HK-2 (cell line): ENCODE measurements around the gene NAALAD2.
"Not testable (repeated sequence)": the region's sequence is repeated elsewhere in the genome, so short reads cannot be mapped to it uniquely, and the experiment has no call there.

Experiments
- DNase-seq: peaks from one replicate; pipeline ENCODE4 v3.0.0-alpha.2; 2018; ENCODE audit not compliant: unreplicated experiment

The NAALAD2 gene

GRCh38 chr11:90134478-90135003 lies at the start of gene NAALAD2:
Gene NAALAD2, plus strand, starts transcription at chr11:90134663. Its CDS starts 96 bp downstream, at chr11:90134759.
- no peak for DNase-seq

- not testable (repeated sequence) for DNase-seq
Observed at GRCh38 chr11:90085650-90086049, 48.8 kb upstream of the NAALAD2 start, which contains the start of gene UBTFL1. Gene UBTFL1, plus strand, starts transcription at chr11:90085950. Its CDS starts 0 bp downstream, at chr11:90085950.

- DNase-seq = not testable (repeated sequence)
Observed at GRCh38 chr11:90088731-90089130, 45.7 kb upstream of the NAALAD2 start.

GRCh38 chr11:90095230-90095924 lies 39.1 kb upstream of the NAALAD2 start:
- DNase-seq = not testable (repeated sequence)

- DNase-seq = not testable (repeated sequence)
Observed at GRCh38 chr11:90098261-90098660, 36.2 kb upstream of the NAALAD2 start.

- no peak for DNase-seq
Observed at GRCh38 chr11:90100431-90100830, 34.0 kb upstream of the NAALAD2 start.

GRCh38 chr11:90113541-90113940 lies 20.9 kb upstream of the NAALAD2 start:
- DNase-seq = no peak

GRCh38 chr11:90120191-90120590 lies 14.3 kb upstream of the NAALAD2 start:
- DNase-seq = no peak

GRCh38 chr11:90124371-90124770 lies 10.1 kb upstream of the NAALAD2 start:
- no peak for DNase-seq

- no peak for DNase-seq
Observed at GRCh38 chr11:90124946-90125345, 9.5 kb upstream of the NAALAD2 start.

GRCh38 chr11:90133560-90134477 lies 644 bp upstream of the NAALAD2 start:
- DNase-seq = no peak

- no peak for DNase-seq
Observed at GRCh38 chr11:90135016-90135415, 553 bp downstream of the NAALAD2 start.

GRCh38 chr11:90148900-90149299 lies 14.4 kb downstream of the NAALAD2 start:
- DNase-seq = no peak

GRCh38 chr11:90166982-90167573 lies 32.6 kb downstream of the NAALAD2 start:
- DNase-seq = not testable (repeated sequence)

- not testable (repeated sequence) for DNase-seq
Observed at GRCh38 chr11:90167704-90168103, 33.2 kb downstream of the NAALAD2 start.

GRCh38 chr11:90168571-90168970 lies 34.1 kb downstream of the NAALAD2 start:
- DNase-seq = no peak

- no peak for DNase-seq
Observed at GRCh38 chr11:90171359-90171758, 36.9 kb downstream of the NAALAD2 start.

GRCh38 chr11:90176069-90176468 lies 41.6 kb downstream of the NAALAD2 start:
- no peak for DNase-seq

- DNase-seq = no peak
Observed at GRCh38 chr11:90178751-90179150, 44.3 kb downstream of the NAALAD2 start.

GRCh38 chr11:90179923-90180322 lies 45.5 kb downstream of the NAALAD2 start:
- DNase-seq = no peak

GRCh38 chr11:90187839-90188238 lies 53.4 kb downstream of the NAALAD2 start:
- DNase-seq = no peak

GRCh38 chr11:90189011-90189410 lies 54.5 kb downstream of the NAALAD2 start:
- no peak for DNase-seq
